Neural cell (in vitro differentiated cells): ENCODE measurements around the gene MLST8. TPM values are rescaled to one million over a fixed set of nuclear protein-coding genes. Genes with fewer than 3 reads are reported as not detected.

Source experiments
- H2AFZ ChIP-seq: fragments of 200-600, 300-800 bp; sonication (generic), shearing (Covaris generic); 2 replicates; pipeline ENCODE4 v1.6.0; 2014; ENCODE audit warnings: low read depth, mild to moderate bottlenecking, antibody characterized with exemption, low read length, moderate library complexity
- H3F3A ChIP-seq: fragments of 200-600 bp; shearing (Covaris generic); 2 replicates; pipeline ENCODE4 v1.6.1; 2016; ENCODE audit warnings: mild to moderate bottlenecking, moderate library complexity, mixed read lengths, antibody characterized with exemption, low read length; ENCODE audit not compliant: insufficient read depth, poor library complexity, severe bottlenecking
- H3K27ac ChIP-seq: fragments of 200-600, 300-800 bp; sonication (generic), shearing (Covaris generic); 2 replicates; pipeline ENCODE4 v1.5.1; 2014; ENCODE audit warnings: mild to moderate bottlenecking, low read length, moderate library complexity
- H3K27me3 ChIP-seq: fragments of 300-800, 200-600 bp; sonication (generic), shearing (Covaris generic); 2 replicates; pipeline ENCODE4 v1.6.0; 2014; ENCODE audit warnings: mild to moderate bottlenecking, low read depth, low read length, moderate library complexity; ENCODE audit not compliant: insufficient read depth
- H3K36me3 ChIP-seq: fragments of 300-800, 200-600 bp; sonication (generic), shearing (Covaris generic); 2 replicates; pipeline ENCODE4 v1.5.1; 2014; ENCODE audit warnings: mild to moderate bottlenecking, antibody characterized with exemption, low read length, moderate library complexity; ENCODE audit not compliant: insufficient read depth
- H3K4me2 ChIP-seq: fragments of 300-800, 200-600 bp; sonication (generic), shearing (Covaris generic); 2 replicates; pipeline ENCODE4 v1.6.0; 2014; ENCODE audit warnings: mild to moderate bottlenecking, low read length
- H3K4me3 ChIP-seq: fragments of 300-800, 200-600 bp; sonication (generic), shearing (Covaris generic); 2 replicates; pipeline ENCODE4 v1.5.1; 2014; ENCODE audit warnings: mild to moderate bottlenecking, low read length, moderate library complexity
- H3K79me2 ChIP-seq: fragments of 200-600 bp; shearing (Covaris generic); replicated peaks from 2 replicates; pipeline ENCODE4 v1.6.0; 2014; ENCODE audit warnings: mild to moderate bottlenecking, low read length, moderate library complexity; ENCODE audit not compliant: insufficient read depth
- H3K9ac ChIP-seq: fragments of 300-800, 200-600 bp; sonication (generic), shearing (Covaris generic); 2 replicates; pipeline ENCODE4 v1.6.1; 2016; ENCODE audit warnings: mild to moderate bottlenecking, low read length, mixed read lengths
- H3K9me2 ChIP-seq: fragments of 200-600 bp; shearing (Covaris generic); 2 replicates; pipeline ENCODE4 v1.6.1; 2016; ENCODE audit warnings: mild to moderate bottlenecking, low read length, mixed read lengths; ENCODE audit not compliant: insufficient read depth
- H3K9me3 ChIP-seq: fragments of 200-600, 300-800 bp; sonication (generic), shearing (Covaris generic); 2 replicates; pipeline ENCODE4 v1.6.1; 2016; ENCODE audit warnings: mild to moderate bottlenecking, mixed run types, low read length, moderate library complexity, mixed read lengths
- H4K20me1 ChIP-seq: fragments of 200-600 bp; shearing (Covaris generic); 2 replicates; pipeline ENCODE4 v1.6.1; 2016; ENCODE audit warnings: mild to moderate bottlenecking, mixed run types; ENCODE audit not compliant: insufficient read depth
- EP300 ChIP-seq: fragments of 450-650 bp; conservative IDR thresholded peaks from 2 replicates; pipeline ENCODE4 v1.6.1; 2014; ENCODE audit warnings: antibody characterized with exemption, mild to moderate bottlenecking, moderate library complexity; ENCODE audit not compliant: poor library complexity, severe bottlenecking
- EZH2 ChIP-seq: fragments of 200-600, 300-800 bp; shearing (Covaris generic), sonication (generic); IDR thresholded peaks from 2 replicates; pipeline ENCODE4 v1.6.1; 2014; ENCODE audit warnings: antibody characterized with exemption, low read length, borderline replicate concordance, mild to moderate bottlenecking; ENCODE audit not compliant: insufficient read depth, poor library complexity, severe bottlenecking
- MXI1 ChIP-seq: fragments of 450-650 bp; conservative IDR thresholded peaks from 2 replicates; pipeline ENCODE4 v1.6.1; 2014; ENCODE audit warnings: antibody characterized with exemption, mild to moderate bottlenecking; ENCODE audit not compliant: poor library complexity, severe bottlenecking
- POLR2AphosphoS5 ChIP-seq: IDR thresholded peaks from 2 replicates; pipeline ENCODE4 v1.6.1; 2012
- RAD21 ChIP-seq: fragments of 450-650 bp; conservative IDR thresholded peaks from 2 replicates; pipeline ENCODE4 v1.6.1; 2014; ENCODE audit warnings: antibody characterized with exemption, mild to moderate bottlenecking, moderate library complexity
- SMC3 ChIP-seq: fragments of 450-650 bp; conservative IDR thresholded peaks from 2 replicates; pipeline ENCODE4 v1.6.1; 2014; ENCODE audit warnings: antibody characterized with exemption, mild to moderate bottlenecking, moderate library complexity; ENCODE audit not compliant: poor library complexity
- TAF1 ChIP-seq: IDR thresholded peaks from 2 replicates; pipeline ENCODE4 v1.6.1; 2012; ENCODE audit warnings: low read depth
- polyA plus RNA-seq: library from polyadenylated mRNA; depleted of rRNA; stranded (reverse); fragments of >200 nt; gene quantifications from 2 replicates; pipeline ENCODE4 v1.2.3, GENCODE V29; 2014
- TF ChIP-seq, protein P1 (sequence below): IDR thresholded peaks from 2 replicates; pipeline ENCODE4 v1.6.1; 2012; ENCODE audit warnings: borderline replicate concordance
- TF ChIP-seq, protein P2 (sequence below): fragments of 450-650 bp; IDR thresholded peaks from 2 replicates; pipeline ENCODE4 v1.5.1; 2014; ENCODE audit warnings: antibody characterized with exemption, mild to moderate bottlenecking, moderate library complexity; ENCODE audit not compliant: poor library complexity, severe bottlenecking

Gene MLST8
- polyA plus RNA-seq, 1 donor from 2014 or later, result 13.5 TPM

DNA sequence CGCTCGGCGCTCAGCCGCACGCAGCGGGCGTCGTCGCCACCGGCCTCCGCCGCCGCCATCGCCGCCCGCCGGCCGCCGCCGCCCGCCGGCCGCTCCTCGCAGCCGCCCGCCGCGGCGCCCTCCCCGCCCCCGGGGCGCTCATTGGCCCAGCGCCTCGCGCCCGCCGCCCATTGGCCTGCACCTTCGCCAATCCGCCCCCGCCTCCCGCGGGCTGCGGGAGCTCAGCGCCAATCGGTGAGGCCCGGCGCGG is 9.4 kb downstream of the MLST8 start, which contains the start of gene PGP:
Gene PGP (minus strand): TSS at position 122 of the 250 bp plus-strand sequence. CDS start 63 bp downstream, at position 59.
- Histone ChIP-seq H4K20me1 (no peaks in the 10 kb centered on the region), H3K79me2 (peaks cover 6% of the 10 kb centered on the region), H3K27ac (peak within 1 kb of the TSS; percentile 77), H3F3A (no peaks in the 10 kb centered on the region), H3K36me3 (no peaks in the 10 kb centered on the region), H2AFZ (peak within 1 kb of the TSS; percentile 48), H3K4me2 (peak within 1 kb of the TSS; percentile 91), H3K27me3 (no peaks in the 10 kb centered on the region), H3K9me2 (no peaks in the 10 kb centered on the region), H3K9me3 (no peaks in the 10 kb centered on the region), H3K4me3 (peak within 1 kb of the TSS; percentile 86), H3K9ac (peak within 1 kb of the TSS; percentile 65)
- TF ChIP-seq EZH2 (no peak), EP300 (no peak), MXI1 (no peak), SMC3 (no peak), POLR2AphosphoS5 (no peak), RAD21 (no peak), TAF1 (no peak)
- TF ChIP-seq, protein P1, sequence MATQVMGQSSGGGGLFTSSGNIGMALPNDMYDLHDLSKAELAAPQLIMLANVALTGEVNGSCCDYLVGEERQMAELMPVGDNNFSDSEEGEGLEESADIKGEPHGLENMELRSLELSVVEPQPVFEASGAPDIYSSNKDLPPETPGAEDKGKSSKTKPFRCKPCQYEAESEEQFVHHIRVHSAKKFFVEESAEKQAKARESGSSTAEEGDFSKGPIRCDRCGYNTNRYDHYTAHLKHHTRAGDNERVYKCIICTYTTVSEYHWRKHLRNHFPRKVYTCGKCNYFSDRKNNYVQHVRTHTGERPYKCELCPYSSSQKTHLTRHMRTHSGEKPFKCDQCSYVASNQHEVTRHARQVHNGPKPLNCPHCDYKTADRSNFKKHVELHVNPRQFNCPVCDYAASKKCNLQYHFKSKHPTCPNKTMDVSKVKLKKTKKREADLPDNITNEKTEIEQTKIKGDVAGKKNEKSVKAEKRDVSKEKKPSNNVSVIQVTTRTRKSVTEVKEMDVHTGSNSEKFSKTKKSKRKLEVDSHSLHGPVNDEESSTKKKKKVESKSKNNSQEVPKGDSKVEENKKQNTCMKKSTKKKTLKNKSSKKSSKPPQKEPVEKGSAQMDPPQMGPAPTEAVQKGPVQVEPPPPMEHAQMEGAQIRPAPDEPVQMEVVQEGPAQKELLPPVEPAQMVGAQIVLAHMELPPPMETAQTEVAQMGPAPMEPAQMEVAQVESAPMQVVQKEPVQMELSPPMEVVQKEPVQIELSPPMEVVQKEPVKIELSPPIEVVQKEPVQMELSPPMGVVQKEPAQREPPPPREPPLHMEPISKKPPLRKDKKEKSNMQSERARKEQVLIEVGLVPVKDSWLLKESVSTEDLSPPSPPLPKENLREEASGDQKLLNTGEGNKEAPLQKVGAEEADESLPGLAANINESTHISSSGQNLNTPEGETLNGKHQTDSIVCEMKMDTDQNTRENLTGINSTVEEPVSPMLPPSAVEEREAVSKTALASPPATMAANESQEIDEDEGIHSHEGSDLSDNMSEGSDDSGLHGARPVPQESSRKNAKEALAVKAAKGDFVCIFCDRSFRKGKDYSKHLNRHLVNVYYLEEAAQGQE, result no peak
- TF ChIP-seq, protein P2, sequence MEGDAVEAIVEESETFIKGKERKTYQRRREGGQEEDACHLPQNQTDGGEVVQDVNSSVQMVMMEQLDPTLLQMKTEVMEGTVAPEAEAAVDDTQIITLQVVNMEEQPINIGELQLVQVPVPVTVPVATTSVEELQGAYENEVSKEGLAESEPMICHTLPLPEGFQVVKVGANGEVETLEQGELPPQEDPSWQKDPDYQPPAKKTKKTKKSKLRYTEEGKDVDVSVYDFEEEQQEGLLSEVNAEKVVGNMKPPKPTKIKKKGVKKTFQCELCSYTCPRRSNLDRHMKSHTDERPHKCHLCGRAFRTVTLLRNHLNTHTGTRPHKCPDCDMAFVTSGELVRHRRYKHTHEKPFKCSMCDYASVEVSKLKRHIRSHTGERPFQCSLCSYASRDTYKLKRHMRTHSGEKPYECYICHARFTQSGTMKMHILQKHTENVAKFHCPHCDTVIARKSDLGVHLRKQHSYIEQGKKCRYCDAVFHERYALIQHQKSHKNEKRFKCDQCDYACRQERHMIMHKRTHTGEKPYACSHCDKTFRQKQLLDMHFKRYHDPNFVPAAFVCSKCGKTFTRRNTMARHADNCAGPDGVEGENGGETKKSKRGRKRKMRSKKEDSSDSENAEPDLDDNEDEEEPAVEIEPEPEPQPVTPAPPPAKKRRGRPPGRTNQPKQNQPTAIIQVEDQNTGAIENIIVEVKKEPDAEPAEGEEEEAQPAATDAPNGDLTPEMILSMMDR, result no peak

DNA sequence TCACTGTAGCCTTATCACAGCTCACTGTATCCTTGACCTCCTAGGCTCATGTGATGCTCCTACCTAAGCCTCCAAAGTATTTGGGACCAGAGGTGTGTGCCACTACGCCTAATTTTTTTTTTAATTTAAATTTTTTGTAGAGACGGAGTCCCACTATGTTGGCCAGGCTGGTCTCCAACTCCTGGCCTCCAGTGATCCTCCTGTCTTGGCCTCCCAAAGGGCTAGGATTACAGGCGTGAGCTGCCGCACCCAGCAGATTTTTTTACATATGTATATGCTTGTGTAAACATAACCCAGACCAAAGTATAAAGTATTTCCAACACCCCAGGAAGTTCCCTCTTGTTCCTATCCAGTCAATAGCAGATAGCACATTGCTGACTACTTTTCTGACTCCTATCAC is 11.1 kb downstream of the MLST8 start:
- H2AFZ ChIP-seq, result no peak overlapping the region
- no peak for TF ChIP-seq MXI1
- no peak for TF ChIP-seq RAD21
- TF ChIP-seq, protein P1, result no peak
- no peak for TF ChIP-seq POLR2AphosphoS5
- TF ChIP-seq, protein P2, result no peak
- no peak for TF ChIP-seq EZH2
- no peak for TF ChIP-seq EP300
- TF ChIP-seq TAF1, result no peak
- H3K27ac ChIP-seq, result no peak overlapping the region
- H4K20me1 ChIP-seq, result no peaks in the 10 kb centered on the region
- H3K27me3 ChIP-seq, result no peaks in the 10 kb centered on the region
- H3F3A ChIP-seq, result no peaks in the 10 kb centered on the region
- no peak overlapping the region for H3K4me2 ChIP-seq
- H3K9ac ChIP-seq, result no peak overlapping the region
- peaks cover 6% of the 10 kb centered on the region for H3K79me2 ChIP-seq
- no peak overlapping the region for H3K4me3 ChIP-seq
- no peaks in the 10 kb centered on the region for H3K9me3 ChIP-seq
- H3K36me3 ChIP-seq, result no peaks in the 10 kb centered on the region
- no peaks in the 10 kb centered on the region for H3K9me2 ChIP-seq
